NT2/D1 (cell line): ENCODE data around the gene RPL10A.

Source experiments
- YY1 ChIP-seq: IDR thresholded peaks from 2 replicates; pipeline ENCODE4 v1.6.1; 2011; ENCODE audit not compliant: insufficient read length, insufficient read depth
- ZNF274 ChIP-seq: IDR thresholded peaks from 2 replicates; pipeline ENCODE4 v1.6.1; 2011; ENCODE audit warnings: mild to moderate bottlenecking, low read depth, low read length

DNA sequence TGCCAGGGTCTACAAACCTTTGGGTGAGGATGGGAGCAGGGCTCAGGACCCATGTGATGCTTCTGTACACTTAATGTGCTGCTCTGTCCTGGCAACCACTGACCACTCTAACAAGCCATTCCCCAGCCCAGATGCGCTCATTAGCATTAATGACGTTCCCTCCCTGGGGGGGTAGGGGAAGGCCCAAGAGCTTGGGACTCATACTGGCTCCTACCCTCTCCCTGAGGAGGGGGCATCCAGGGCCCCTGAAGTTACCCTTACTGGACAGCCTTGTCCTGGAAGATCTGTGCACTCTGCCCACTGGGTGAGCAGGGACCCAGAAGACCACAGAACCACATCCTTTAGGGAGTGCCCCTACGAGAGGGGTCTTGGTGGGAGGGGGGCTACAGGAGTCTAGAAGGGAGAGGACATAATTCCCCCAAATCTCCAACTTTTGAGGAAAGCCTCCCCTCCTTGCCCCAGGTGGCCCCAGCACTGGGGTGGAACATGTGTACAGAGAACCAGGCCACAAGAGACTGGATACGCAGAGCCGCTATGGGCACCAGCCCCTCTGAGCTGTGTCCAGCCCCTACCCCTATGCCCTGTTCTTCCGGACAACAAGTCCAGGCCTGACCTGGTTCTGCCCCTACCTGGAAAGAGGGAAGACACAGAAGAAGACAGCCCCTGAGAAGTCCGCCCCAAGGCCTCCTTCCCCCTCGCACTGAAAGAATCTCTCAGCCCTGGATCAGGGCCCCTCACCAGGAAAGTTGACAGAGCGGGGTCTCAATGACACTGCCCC, 27.2 kb downstream of the RPL10A start:
- TF ChIP-seq YY1 (no peak), ZNF274 (no peak)
